Neuron (in vitro differentiated cells): Measurements from ENCODE around the gene HSD17B11.
"Not testable (repeated sequence)": the region's sequence is repeated elsewhere in the genome, so short reads cannot be mapped to it uniquely, and the experiment has no call there.

ENCODE experiments used
- H2AFZ ChIP-seq: one replicate; pipeline ENCODE4 v1.6.1; 2013; ENCODE audit warnings: low read depth, mild to moderate bottlenecking, inconsistent platforms, low read length, moderate library complexity
- H3K27me3 ChIP-seq: one replicate; pipeline ENCODE4 v1.6.1; 2013; ENCODE audit warnings: low read length; ENCODE audit not compliant: insufficient read depth
- H3K36me3 ChIP-seq: one replicate; pipeline ENCODE4 v1.6.1; 2013; ENCODE audit warnings: low read length; ENCODE audit not compliant: insufficient read depth
- H3K4me1 ChIP-seq: one replicate; pipeline ENCODE4 v1.6.1; 2013; ENCODE audit warnings: low read length; ENCODE audit not compliant: insufficient read depth
- H3K4me3 ChIP-seq: 2 replicates; pipeline ENCODE4 v1.5.1; 2013; ENCODE audit warnings: mild to moderate bottlenecking, low read length, moderate library complexity
- H3K9me3 ChIP-seq: one replicate; pipeline ENCODE4 v1.6.1; 2013; ENCODE audit warnings: low read length

HSD17B11 gene

DNA sequence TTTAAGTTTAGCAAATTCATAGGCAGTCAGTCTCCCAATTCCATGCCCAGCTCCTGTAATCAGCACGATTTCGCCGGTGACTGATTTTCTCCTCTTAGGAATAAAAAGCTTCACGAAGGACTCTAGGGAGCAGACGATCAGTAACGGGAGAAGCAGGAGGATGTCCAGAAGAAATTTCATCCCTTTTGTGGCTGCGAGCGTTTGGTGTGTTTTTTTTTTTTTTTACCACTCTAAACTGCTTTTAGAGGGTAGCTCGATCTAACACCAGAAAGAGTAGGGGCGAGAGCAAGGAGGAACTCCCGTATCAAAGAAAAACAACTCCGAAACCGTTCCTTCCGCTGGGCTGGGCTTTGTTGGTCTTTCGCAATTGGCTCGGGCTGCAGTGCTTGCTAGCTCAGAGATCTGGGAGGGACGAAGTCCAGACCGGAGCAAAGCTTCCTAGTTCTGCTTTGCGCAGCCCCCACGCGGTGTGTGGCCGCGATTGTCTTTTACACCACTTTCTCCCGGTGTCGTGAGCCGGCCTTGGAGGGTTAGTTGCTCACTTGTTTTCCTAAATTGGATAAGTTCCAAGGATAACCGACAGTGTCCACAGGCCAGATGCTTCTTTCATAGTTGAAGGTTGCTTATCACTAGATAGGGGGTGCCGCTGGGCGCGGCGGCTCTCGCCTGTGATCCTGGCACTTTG is at the start of gene HSD17B11:
Gene HSD17B11 (minus strand): TSS at position 298 of the 685 bp plus-strand sequence. CDS start 118 bp downstream, at position 180.
- H3K27me3 ChIP-seq, result no peaks in the 10 kb centered on the region
- peaks cover 3% of the 10 kb centered on the region for H3K4me1 ChIP-seq
- peak within 1 kb of the TSS; percentile 91 for H2AFZ ChIP-seq
- H3K36me3 ChIP-seq, result no peaks in the 10 kb centered on the region
- peaks cover 10% of the 10 kb centered on the region for H3K9me3 ChIP-seq
- peak within 1 kb of the TSS; percentile 90 for H3K4me3 ChIP-seq

DNA sequence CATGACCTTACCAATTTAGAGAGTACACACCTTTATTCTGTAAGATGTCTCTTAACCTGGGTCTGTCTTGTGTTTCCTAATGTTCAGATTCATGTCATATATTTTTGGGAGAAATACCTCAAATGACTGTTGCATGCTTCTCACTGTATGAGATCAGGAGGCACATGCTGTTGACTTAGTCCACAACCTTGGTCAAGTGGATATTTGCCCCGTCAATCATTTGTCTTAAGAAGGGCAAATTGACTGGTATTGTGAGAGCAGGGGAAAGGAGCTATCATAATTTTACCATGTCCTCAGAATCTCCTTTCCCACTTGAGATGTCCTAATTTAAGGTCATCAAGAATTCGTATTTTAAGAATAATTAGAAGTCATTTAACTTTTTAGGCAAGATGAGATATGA is 42.4 kb upstream of the HSD17B11 start:
- peaks cover 11% of the 10 kb centered on the region for H3K36me3 ChIP-seq
- H3K27me3 ChIP-seq, result no peaks in the 10 kb centered on the region
- no peak overlapping the region for H3K4me3 ChIP-seq
- peaks cover 4% of the 10 kb centered on the region for H3K9me3 ChIP-seq
- no peaks in the 10 kb centered on the region for H3K4me1 ChIP-seq
- no peak overlapping the region for H2AFZ ChIP-seq

- Histone ChIP-seq H3K9me3 (no peaks in the 10 kb centered on the region), H3K36me3 (peaks cover 2% of the 10 kb centered on the region), H2AFZ (no peak overlapping the region), H3K4me1 (no peaks in the 10 kb centered on the region), H3K4me3 (no peak overlapping the region), H3K27me3 (no peaks in the 10 kb centered on the region)
Observed at GRCh38 chr4:87430038-87430437, 39.0 kb upstream of the HSD17B11 start.

GRCh38 chr4:87428979-87429378 is 38.0 kb upstream of the HSD17B11 start:
- no peaks in the 10 kb centered on the region for H3K9me3 ChIP-seq
- H2AFZ ChIP-seq, result no peak overlapping the region
- no peaks in the 10 kb centered on the region for H3K36me3 ChIP-seq
- H3K27me3 ChIP-seq, result no peaks in the 10 kb centered on the region
- peaks cover under 1% of the 10 kb centered on the region for H3K4me1 ChIP-seq
- H3K4me3 ChIP-seq, result no peak overlapping the region

DNA sequence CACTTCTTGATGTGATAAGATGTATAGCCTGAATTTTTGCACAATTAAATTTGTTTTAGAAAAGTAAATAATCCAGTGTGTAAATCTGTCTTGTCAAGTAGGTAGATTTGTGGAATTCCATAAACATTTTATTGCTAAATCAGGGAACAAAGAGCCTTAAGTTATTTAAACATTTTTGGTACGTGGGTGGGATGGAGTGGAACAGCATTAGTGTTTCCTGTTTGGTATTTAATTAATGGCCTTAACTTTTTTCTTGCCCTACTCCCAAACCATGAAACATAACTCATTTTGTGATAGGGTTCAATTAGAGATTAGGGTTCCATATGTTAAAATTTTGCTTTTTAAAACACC is 36.5 kb upstream of the HSD17B11 start:
- Histone ChIP-seq H3K4me1 (peaks cover 5% of the 10 kb centered on the region), H2AFZ (no peak overlapping the region), H3K27me3 (no peaks in the 10 kb centered on the region), H3K36me3 (no peaks in the 10 kb centered on the region), H3K4me3 (no peak overlapping the region), H3K9me3 (no peaks in the 10 kb centered on the region)

DNA sequence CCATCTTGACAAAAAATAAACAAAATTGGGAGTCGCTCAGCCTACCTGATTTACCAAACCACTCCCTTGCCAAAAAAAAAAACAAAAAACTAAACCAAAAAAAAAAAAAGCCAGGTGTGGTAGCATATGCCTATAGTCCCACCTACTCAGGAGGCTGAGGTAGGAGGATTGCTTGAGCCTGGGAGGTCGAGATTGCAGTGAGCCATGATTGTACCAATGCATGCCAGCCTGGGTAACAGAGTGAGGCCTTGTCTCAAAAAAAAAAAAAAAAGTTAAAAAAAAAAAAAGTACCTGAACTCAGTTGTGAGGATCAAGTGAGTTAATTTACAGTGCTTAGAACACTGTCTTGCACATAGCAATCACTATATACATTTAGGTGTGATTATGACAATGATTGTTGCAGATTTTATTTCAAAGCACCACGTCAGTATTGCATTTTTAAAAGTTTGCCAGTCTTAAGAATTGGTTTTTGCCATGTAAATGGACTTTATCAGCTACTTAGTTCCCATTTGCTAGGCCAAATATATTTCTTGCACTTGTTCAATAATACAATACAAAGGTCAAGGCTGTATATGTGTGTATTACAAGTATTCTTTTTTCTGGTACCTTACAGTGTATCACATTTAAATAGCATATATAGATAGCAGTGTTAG is 36.0 kb upstream of the HSD17B11 start:
- H3K36me3 ChIP-seq, result no peaks in the 10 kb centered on the region
- peaks cover 6% of the 10 kb centered on the region for H3K4me1 ChIP-seq
- H3K4me3 ChIP-seq, result no peak overlapping the region
- H3K9me3 ChIP-seq, result no peaks in the 10 kb centered on the region
- H3K27me3 ChIP-seq, result no peaks in the 10 kb centered on the region
- H2AFZ ChIP-seq, result no peak overlapping the region

GRCh38 chr4:87425711-87426110 is 34.7 kb upstream of the HSD17B11 start:
- no peaks in the 10 kb centered on the region for H3K27me3 ChIP-seq
- H2AFZ ChIP-seq, result no peak overlapping the region
- H3K9me3 ChIP-seq, result no peaks in the 10 kb centered on the region
- H3K4me3 ChIP-seq, result no peak overlapping the region
- H3K4me1 ChIP-seq, result peaks cover 13% of the 10 kb centered on the region
- no peaks in the 10 kb centered on the region for H3K36me3 ChIP-seq

GRCh38 chr4:87424099-87424543 is 33.1 kb upstream of the HSD17B11 start:
- not testable (repeated sequence) for H3K36me3 ChIP-seq, H3K9me3 ChIP-seq, H2AFZ ChIP-seq, H3K27me3 ChIP-seq
- Histone ChIP-seq H3K4me1 (peaks cover 13% of the 10 kb centered on the region), H3K4me3 (peak overlapping the region; percentile 96)

- no peaks in the 10 kb centered on the region for H3K36me3 ChIP-seq
- no peaks in the 10 kb centered on the region for H3K9me3 ChIP-seq
- H3K27me3 ChIP-seq, result no peaks in the 10 kb centered on the region
- peak overlapping the region; percentile 96 for H3K4me3 ChIP-seq
- peaks cover 13% of the 10 kb centered on the region for H3K4me1 ChIP-seq
- H2AFZ ChIP-seq, result peak overlapping the region; percentile 95
Observed at GRCh38 chr4:87423317-87424098, 32.5 kb upstream of the HSD17B11 start.

GRCh38 chr4:87422104-87423052 is 31.4 kb upstream of the HSD17B11 start, which contains the start of gene NUDT9:
TSS of gene NUDT9 (plus strand) at chr4:87422573. CDS start at chr4:87422906, 333 bp downstream.
- Histone ChIP-seq H3K27me3 (no peaks in the 10 kb centered on the region), H3K4me1 (peaks cover 13% of the 10 kb centered on the region), H3K4me3 (peak within 1 kb of the TSS; percentile 96), H3K9me3 (no peaks in the 10 kb centered on the region), H3K36me3 (no peaks in the 10 kb centered on the region), H2AFZ (peak within 1 kb of the TSS; percentile 95)

DNA sequence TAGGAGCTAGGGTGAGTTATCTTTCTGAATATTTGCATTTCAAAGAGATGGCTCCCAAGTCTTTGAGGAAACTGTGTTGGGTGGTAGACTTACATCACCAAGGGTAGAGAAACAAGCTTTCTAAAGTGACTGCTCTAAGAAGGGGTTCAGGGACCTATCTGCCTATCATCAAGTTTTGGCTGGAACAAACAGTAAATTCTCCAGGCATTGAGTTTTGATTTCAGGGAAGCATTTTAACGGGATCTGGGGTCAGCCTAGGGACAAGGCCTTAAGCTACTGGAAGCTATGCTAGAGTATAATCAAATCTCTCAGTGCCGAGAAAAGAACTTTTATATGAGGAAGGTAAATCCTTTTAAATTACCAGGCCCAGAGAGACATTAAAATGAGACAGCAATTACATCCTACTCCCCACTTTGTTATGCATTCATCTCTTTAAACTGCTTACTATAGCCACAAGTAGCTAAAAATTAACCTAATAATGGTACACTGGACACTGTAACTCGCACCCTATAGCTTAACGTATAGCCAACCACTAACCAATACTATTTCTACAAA is 29.4 kb upstream of the HSD17B11 start:
- Histone ChIP-seq H3K4me3 (no peak overlapping the region), H2AFZ (no peak overlapping the region), H3K9me3 (no peaks in the 10 kb centered on the region), H3K4me1 (peaks cover 20% of the 10 kb centered on the region), H3K27me3 (no peaks in the 10 kb centered on the region), H3K36me3 (no peaks in the 10 kb centered on the region)

DNA sequence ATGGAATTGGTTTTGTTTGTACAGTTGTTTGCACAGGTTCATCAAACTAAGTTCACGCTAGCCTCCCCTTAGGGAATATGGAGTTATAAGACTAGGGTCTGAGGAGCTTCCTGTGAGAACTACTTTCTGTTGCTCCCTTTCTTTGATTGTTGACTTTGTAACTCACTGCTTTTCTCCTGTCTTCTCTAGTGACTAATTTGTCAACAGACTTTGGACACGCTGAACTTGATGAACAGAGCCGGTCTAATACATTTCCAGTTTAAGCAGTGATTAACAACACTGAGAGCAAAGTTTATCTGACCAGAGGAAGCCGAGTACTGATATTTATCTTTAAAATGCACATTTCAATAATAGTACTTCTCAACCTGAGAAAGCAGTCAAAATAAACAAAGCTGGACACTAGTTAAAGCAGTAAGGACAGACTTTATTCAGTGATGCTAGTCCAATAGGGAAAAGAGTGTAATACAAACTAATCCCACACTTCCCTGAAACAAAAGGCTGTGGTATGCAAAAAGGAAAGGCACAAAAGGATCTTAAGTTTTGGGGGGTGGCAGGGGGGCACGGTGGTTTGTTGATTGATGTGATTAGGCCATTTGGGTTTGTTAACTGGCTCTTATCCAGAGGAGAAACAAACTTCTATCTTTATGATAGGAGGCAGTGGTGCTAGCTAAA is 28.7 kb upstream of the HSD17B11 start:
- no peak overlapping the region for H3K4me3 ChIP-seq
- H2AFZ ChIP-seq, result no peak overlapping the region
- H3K4me1 ChIP-seq, result peaks cover 22% of the 10 kb centered on the region
- no peaks in the 10 kb centered on the region for H3K36me3 ChIP-seq
- H3K9me3 ChIP-seq, result no peaks in the 10 kb centered on the region
- H3K27me3 ChIP-seq, result no peaks in the 10 kb centered on the region
